ENCODE results near the gene MTMR6. TPM values are rescaled to one million over a fixed set of nuclear protein-coding genes. Genes with fewer than 3 reads are reported as not detected.

Gene MTMR6
- total and polyA plus RNA-seq, 7 experiments from 2014 or later = 16.0 to 23.2 (median 17.3) TPM

GRCh38 chr13:25249001-25249543 lies 38.2 kb downstream of the MTMR6 start:
- Histone ChIP-seq H3K9me3 (ENCODE audit: control insufficient read depth in 2 of 3, low read length in 3 of 3) (no peaks in the 10 kb centered on the region), H3K4me3 (ENCODE audit: low read length) (no peak overlapping the region), H3K27ac (ENCODE audit: low read depth, low read length) (no peak overlapping the region), H3K27me3 (ENCODE audit: control insufficient read depth in 2 of 2, insufficient read depth in 2 of 2, low read length in 2 of 2) (no peaks in the 10 kb centered on the region), H3K4me1 (ENCODE audit: control insufficient read depth in 2 of 2, insufficient read depth in 2 of 2, low read length in 2 of 2) (no peaks in the 10 kb centered on the region), H3K36me3 (ENCODE audit: control insufficient read depth in 2 of 3, insufficient read depth in 3 of 3, low read length in 3 of 3) (peaks cover 4 to 36% (median 10%) of the 10 kb centered on the region in 3 experiments)
- peaks cover 16 to 42% (median 36%) of the 10 kb centered on the region in 5 donors for H3K36me3 Mint-ChIP-seq
- H3K9me3 Mint-ChIP-seq = no peaks in the 10 kb centered on the region
- ATAC-seq = peak; percentile 63
- no peaks in the 10 kb centered on the region for H3K27me3 Mint-ChIP-seq
- no peak overlapping the region for H3K4me3 Mint-ChIP-seq
- ChIA-PET POLR2A (no interaction called here), CTCF (no interaction called here)
- no peak for DNase-seq
- H3K27ac Mint-ChIP-seq = no peak overlapping the region
- intact Hi-C loops (cut with micrococcal nuclease) = loop anchor here in 1 of 2 donors (2.0 kb wide), 1 partner anchor 164 kb away; no protein-coding TSS in a partner anchor
- H3K4me1 Mint-ChIP-seq = peaks cover 0 to 3% (median 0%) of the 10 kb centered on the region in 7 donors

GRCh38 chr13:25248071-25248470 lies 39.2 kb downstream of the MTMR6 start:
- H3K4me1 Mint-ChIP-seq = peaks cover 0 to 3% (median 0%) of the 10 kb centered on the region in 7 donors
- peaks cover 17 to 41% (median 33%) of the 10 kb centered on the region in 5 donors for H3K36me3 Mint-ChIP-seq
- H3K27ac ChIP-seq (ENCODE audit: low read depth, low read length) = no peak overlapping the region
- no peaks in the 10 kb centered on the region for H3K9me3 ChIP-seq (ENCODE audit: control insufficient read depth in 2 of 3, low read length in 3 of 3)
- H3K27me3 ChIP-seq (ENCODE audit: control insufficient read depth in 2 of 2, insufficient read depth in 2 of 2, low read length in 2 of 2) = no peaks in the 10 kb centered on the region
- ATAC-seq (no peak), DNase-seq (no peak)
- ChIA-PET POLR2A (no interaction called here), CTCF (no interaction called here)
- no peak overlapping the region for H3K4me3 ChIP-seq (ENCODE audit: low read length)
- no peaks in the 10 kb centered on the region for H3K9me3 Mint-ChIP-seq
- peaks cover under 1 to 28% (median 5%) of the 10 kb centered on the region in 3 experiments for H3K36me3 ChIP-seq (ENCODE audit: control insufficient read depth in 2 of 3, insufficient read depth in 3 of 3, low read length in 3 of 3)
- no peaks in the 10 kb centered on the region for H3K27me3 Mint-ChIP-seq
- H3K27ac Mint-ChIP-seq = no peak overlapping the region
- H3K4me1 ChIP-seq (ENCODE audit: control insufficient read depth in 2 of 2, insufficient read depth in 2 of 2, low read length in 2 of 2) = no peaks in the 10 kb centered on the region
- intact Hi-C loops (cut with micrococcal nuclease) = loop anchor here in 1 of 2 donors (2.0 kb wide), 1 partner anchor 163 kb away; no protein-coding TSS in a partner anchor
- H3K4me3 Mint-ChIP-seq = no peak overlapping the region

GRCh38 chr13:25247360-25247759 lies 39.9 kb downstream of the MTMR6 start:
- Histone ChIP-seq H3K4me3 (ENCODE audit: low read length) (no peak overlapping the region), H3K4me1 (ENCODE audit: control insufficient read depth in 2 of 2, insufficient read depth in 2 of 2, low read length in 2 of 2) (no peaks in the 10 kb centered on the region), H3K36me3 (ENCODE audit: control insufficient read depth in 2 of 3, insufficient read depth in 3 of 3, low read length in 3 of 3) (peaks cover 0 to 21% (median 4%) of the 10 kb centered on the region in 3 experiments), H3K27ac (ENCODE audit: low read depth, low read length) (no peak overlapping the region), H3K27me3 (ENCODE audit: control insufficient read depth in 2 of 2, insufficient read depth in 2 of 2, low read length in 2 of 2) (no peaks in the 10 kb centered on the region), H3K9me3 (ENCODE audit: control insufficient read depth in 2 of 3, low read length in 3 of 3) (no peaks in the 10 kb centered on the region)
- ATAC-seq (no peak), DNase-seq (no peak)
- peaks cover 0 to 3% (median 0%) of the 10 kb centered on the region in 7 donors for H3K4me1 Mint-ChIP-seq
- POLR2A ChIA-PET = no interaction called here
- H3K27ac Mint-ChIP-seq = no peak overlapping the region
- intact Hi-C loops (cut with micrococcal nuclease) = no loop called here
- no peaks in the 10 kb centered on the region for H3K9me3 Mint-ChIP-seq
- no peaks in the 10 kb centered on the region for H3K27me3 Mint-ChIP-seq
- CTCF ChIA-PET = no interaction called here
- H3K4me3 Mint-ChIP-seq = no peak overlapping the region
- peaks cover 14 to 37% (median 33%) of the 10 kb centered on the region in 5 donors for H3K36me3 Mint-ChIP-seq

GRCh38 chr13:25244123-25244522 lies 43.2 kb downstream of the MTMR6 start:
- DNase-seq (no peak), ATAC-seq (no peak)
- CTCF ChIA-PET = no interaction called here
- peaks cover 7 to 32% (median 24%) of the 10 kb centered on the region in 5 donors for H3K36me3 Mint-ChIP-seq
- no peak overlapping the region for H3K4me3 Mint-ChIP-seq
- Histone ChIP-seq H3K27me3 (ENCODE audit: control insufficient read depth in 2 of 2, insufficient read depth in 2 of 2, low read length in 2 of 2) (no peaks in the 10 kb centered on the region), H3K27ac (ENCODE audit: low read depth, low read length) (no peak overlapping the region), H3K4me3 (ENCODE audit: low read length) (no peak overlapping the region), H3K36me3 (ENCODE audit: control insufficient read depth in 2 of 3, insufficient read depth in 3 of 3, low read length in 3 of 3) (peaks cover 0 to 4% (median 0%) of the 10 kb centered on the region in 3 experiments), H3K4me1 (ENCODE audit: control insufficient read depth in 2 of 2, insufficient read depth in 2 of 2, low read length in 2 of 2) (no peaks in the 10 kb centered on the region), H3K9me3 (ENCODE audit: control insufficient read depth in 2 of 3, low read length in 3 of 3) (no peaks in the 10 kb centered on the region)
- H3K4me1 Mint-ChIP-seq = peaks cover 0 to 3% (median 0%) of the 10 kb centered on the region in 7 donors
- intact Hi-C loops (cut with micrococcal nuclease) = no loop called here
- no peaks in the 10 kb centered on the region for H3K9me3 Mint-ChIP-seq
- no peaks in the 10 kb centered on the region for H3K27me3 Mint-ChIP-seq
- H3K27ac Mint-ChIP-seq = peak overlapping the region in 1 of 9 donors; percentile 38
- POLR2A ChIA-PET = no interaction called here

GRCh38 chr13:25242956-25243355 lies 44.3 kb downstream of the MTMR6 start:
- Mint-ChIP-seq H3K4me1 (peaks cover 0 to 3% (median 0%) of the 10 kb centered on the region in 7 donors), H3K36me3 (peaks cover 4 to 32% (median 24%) of the 10 kb centered on the region in 5 donors), H3K27me3 (no peaks in the 10 kb centered on the region), H3K9me3 (no peaks in the 10 kb centered on the region), H3K27ac (no peak overlapping the region), H3K4me3 (no peak overlapping the region)
- POLR2A ChIA-PET = no interaction called here
- Histone ChIP-seq H3K4me3 (ENCODE audit: low read length) (no peak overlapping the region), H3K9me3 (ENCODE audit: control insufficient read depth in 2 of 3, low read length in 3 of 3) (no peaks in the 10 kb centered on the region), H3K4me1 (ENCODE audit: control insufficient read depth in 2 of 2, insufficient read depth in 2 of 2, low read length in 2 of 2) (no peaks in the 10 kb centered on the region), H3K27ac (ENCODE audit: low read depth, low read length) (no peak overlapping the region), H3K27me3 (ENCODE audit: control insufficient read depth in 2 of 2, insufficient read depth in 2 of 2, low read length in 2 of 2) (no peaks in the 10 kb centered on the region), H3K36me3 (ENCODE audit: control insufficient read depth in 2 of 3, insufficient read depth in 3 of 3, low read length in 3 of 3) (no peaks in the 10 kb centered on the region)
- DNase-seq (no peak), ATAC-seq (no peak)
- intact Hi-C loops (cut with micrococcal nuclease) = no loop called here
- CTCF ChIA-PET = no interaction called here

GRCh38 chr13:25241007-25241406 lies 46.3 kb downstream of the MTMR6 start:
- no peak overlapping the region for H3K4me3 Mint-ChIP-seq
- Histone ChIP-seq H3K4me3 (ENCODE audit: low read length) (no peak overlapping the region), H3K27me3 (ENCODE audit: control insufficient read depth in 2 of 2, insufficient read depth in 2 of 2, low read length in 2 of 2) (no peaks in the 10 kb centered on the region), H3K27ac (ENCODE audit: low read depth, low read length) (no peak overlapping the region), H3K4me1 (ENCODE audit: control insufficient read depth in 2 of 2, insufficient read depth in 2 of 2, low read length in 2 of 2) (no peaks in the 10 kb centered on the region), H3K36me3 (ENCODE audit: control insufficient read depth in 2 of 3, insufficient read depth in 3 of 3, low read length in 3 of 3) (no peaks in the 10 kb centered on the region), H3K9me3 (ENCODE audit: control insufficient read depth in 2 of 3, low read length in 3 of 3) (no peaks in the 10 kb centered on the region)
- no peaks in the 10 kb centered on the region for H3K4me1 Mint-ChIP-seq
- DNase-seq (no peak), ATAC-seq (no peak)
- H3K9me3 Mint-ChIP-seq = no peaks in the 10 kb centered on the region
- H3K36me3 Mint-ChIP-seq = peaks cover 4 to 29% (median 24%) of the 10 kb centered on the region in 5 donors
- POLR2A ChIA-PET = no interaction called here
- no peaks in the 10 kb centered on the region for H3K27me3 Mint-ChIP-seq
- CTCF ChIA-PET = interaction anchor here (0.6 to 0.7 kb wide), 2 partner anchors 77 to 134 kb away, joined by 3 read pairs; no protein-coding TSS in a partner anchor
- intact Hi-C loops (cut with micrococcal nuclease) = no loop called here
- H3K27ac Mint-ChIP-seq = no peak overlapping the region

- no peak for ATAC-seq
- H3K9me3 ChIP-seq (ENCODE audit: control insufficient read depth in 2 of 3, low read length in 3 of 3) = no peaks in the 10 kb centered on the region
- H3K27ac ChIP-seq (ENCODE audit: low read depth, low read length) = no peak overlapping the region
- H3K27me3 Mint-ChIP-seq = peaks cover 0 to 8% (median 0%) of the 10 kb centered on the region in 5 donors
- no peak overlapping the region for H3K27ac Mint-ChIP-seq
- peaks cover 0 to 8% (median 7%) of the 10 kb centered on the region in 7 donors for H3K4me1 Mint-ChIP-seq
- intact Hi-C loops (cut with micrococcal nuclease) = no loop called here
- no peak overlapping the region for H3K4me3 ChIP-seq (ENCODE audit: low read length)
- no peaks in the 10 kb centered on the region for H3K9me3 Mint-ChIP-seq
- no peak for DNase-seq
- CTCF ChIA-PET = no interaction called here
- H3K36me3 ChIP-seq (ENCODE audit: control insufficient read depth in 2 of 3, insufficient read depth in 3 of 3, low read length in 3 of 3) = no peaks in the 10 kb centered on the region
- no peaks in the 10 kb centered on the region for H3K27me3 ChIP-seq (ENCODE audit: control insufficient read depth in 2 of 2, insufficient read depth in 2 of 2, low read length in 2 of 2)
- H3K4me1 ChIP-seq (ENCODE audit: control insufficient read depth in 2 of 2, insufficient read depth in 2 of 2, low read length in 2 of 2) = no peaks in the 10 kb centered on the region
- POLR2A ChIA-PET = no interaction called here
- H3K36me3 Mint-ChIP-seq = peaks cover 0 to 10% (median 4%) of the 10 kb centered on the region in 5 donors
- H3K4me3 Mint-ChIP-seq = no peak overlapping the region
Observed at GRCh38 chr13:25237083-25237482, 50.2 kb downstream of the MTMR6 start.
